Measurements from ENCODE around the gene C1QTNF6.

DNA sequence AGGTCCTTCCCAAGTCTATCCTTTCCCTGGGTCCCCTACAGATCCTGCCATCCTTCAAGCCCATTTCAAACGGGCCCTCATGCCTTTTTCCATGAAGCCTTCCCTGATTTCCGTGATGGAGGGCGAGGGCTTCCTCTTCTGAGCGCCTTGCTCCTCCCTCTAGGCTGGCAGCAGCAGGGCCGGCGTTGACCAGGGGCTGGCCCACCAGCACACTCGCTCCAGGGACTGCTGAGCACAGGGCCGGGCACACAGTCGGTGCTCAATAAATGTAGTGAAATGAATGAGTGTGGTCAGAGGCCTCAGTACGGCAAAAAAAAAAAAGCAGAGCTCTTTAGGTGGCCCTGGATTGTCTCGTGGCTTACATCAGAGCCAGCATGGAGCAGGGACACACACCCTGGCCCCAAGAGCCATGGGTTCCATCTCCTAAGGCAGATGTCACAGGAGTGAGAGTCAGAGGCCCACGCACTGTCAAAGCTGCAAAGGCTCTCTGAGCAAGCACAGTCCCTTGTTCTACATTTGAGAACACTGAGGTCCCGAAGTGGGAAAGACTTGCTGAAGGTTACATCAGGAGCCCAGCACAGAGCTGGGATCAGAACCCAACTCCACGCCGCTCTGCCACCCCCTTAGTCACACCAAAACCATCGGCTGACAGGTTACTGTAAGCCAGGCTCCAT, 41.4 kb downstream of the C1QTNF6 start:
- TF ChIP-seq, protein P1, sequence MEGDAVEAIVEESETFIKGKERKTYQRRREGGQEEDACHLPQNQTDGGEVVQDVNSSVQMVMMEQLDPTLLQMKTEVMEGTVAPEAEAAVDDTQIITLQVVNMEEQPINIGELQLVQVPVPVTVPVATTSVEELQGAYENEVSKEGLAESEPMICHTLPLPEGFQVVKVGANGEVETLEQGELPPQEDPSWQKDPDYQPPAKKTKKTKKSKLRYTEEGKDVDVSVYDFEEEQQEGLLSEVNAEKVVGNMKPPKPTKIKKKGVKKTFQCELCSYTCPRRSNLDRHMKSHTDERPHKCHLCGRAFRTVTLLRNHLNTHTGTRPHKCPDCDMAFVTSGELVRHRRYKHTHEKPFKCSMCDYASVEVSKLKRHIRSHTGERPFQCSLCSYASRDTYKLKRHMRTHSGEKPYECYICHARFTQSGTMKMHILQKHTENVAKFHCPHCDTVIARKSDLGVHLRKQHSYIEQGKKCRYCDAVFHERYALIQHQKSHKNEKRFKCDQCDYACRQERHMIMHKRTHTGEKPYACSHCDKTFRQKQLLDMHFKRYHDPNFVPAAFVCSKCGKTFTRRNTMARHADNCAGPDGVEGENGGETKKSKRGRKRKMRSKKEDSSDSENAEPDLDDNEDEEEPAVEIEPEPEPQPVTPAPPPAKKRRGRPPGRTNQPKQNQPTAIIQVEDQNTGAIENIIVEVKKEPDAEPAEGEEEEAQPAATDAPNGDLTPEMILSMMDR (IDR thresholded peaks at IDR 0.05), result no peak
- TF ChIP-seq POLR2A (IDR thresholded peaks at IDR 0.05; ENCODE audit: low read depth) (no peak), POLR2AphosphoS5 (IDR thresholded peaks at IDR 0.05) (no peak)
